HG02571 (cell line): ENCODE data around the gene SRGAP3.

ENCODE experiments used
- ATAC-seq: cut with Tn5 transposase; IDR thresholded peaks from one replicate; pipeline ENCODE4 v1.9.1; 2021; ENCODE audit warnings: mild to moderate bottlenecking, moderate library complexity; ENCODE audit not compliant: unreplicated experiment

Gene SRGAP3

GRCh38 chr3:9204253-9204992 is 45.0 kb downstream of the SRGAP3 start:
- ATAC-seq: no peak

GRCh38 chr3:9203317-9203716 is 46.1 kb downstream of the SRGAP3 start:
- no peak for ATAC-seq

GRCh38 chr3:9202546-9202945 is 46.9 kb downstream of the SRGAP3 start:
- no peak for ATAC-seq

- no peak for ATAC-seq
These were observed 47.5 kb downstream of the SRGAP3 start for GRCh38 chr3:9201955-9202354.

GRCh38 chr3:9201266-9201665 is 48.2 kb downstream of the SRGAP3 start:
- no peak for ATAC-seq

- no peak for ATAC-seq
These were observed 49.7 kb downstream of the SRGAP3 start for GRCh38 chr3:9199775-9200174.

GRCh38 chr3:9198899-9199335 is 50.5 kb downstream of the SRGAP3 start:
- ATAC-seq: no peak

- no peak for ATAC-seq
These were observed 51.2 kb downstream of the SRGAP3 start for GRCh38 chr3:9198261-9198660.

GRCh38 chr3:9196020-9196419 is 53.4 kb downstream of the SRGAP3 start:
- no peak for ATAC-seq

- no peak for ATAC-seq
These were observed 54.1 kb downstream of the SRGAP3 start for GRCh38 chr3:9195390-9195789.

- no peak for ATAC-seq
These were observed 54.8 kb downstream of the SRGAP3 start for GRCh38 chr3:9194509-9195184.

- ATAC-seq: no peak
These were observed 55.7 kb downstream of the SRGAP3 start for GRCh38 chr3:9193633-9194195.

GRCh38 chr3:9193211-9193610 is 56.2 kb downstream of the SRGAP3 start:
- no peak for ATAC-seq

GRCh38 chr3:9192248-9193025 is 57.0 kb downstream of the SRGAP3 start:
- no peak for ATAC-seq

- ATAC-seq: no peak
These were observed 59.2 kb downstream of the SRGAP3 start for GRCh38 chr3:9190276-9190675.

- no peak for ATAC-seq
These were observed 60.9 kb downstream of the SRGAP3 start for GRCh38 chr3:9188583-9188982.

- no peak for ATAC-seq
These were observed 63.7 kb downstream of the SRGAP3 start for GRCh38 chr3:9185701-9186100.

- no peak for ATAC-seq
These were observed 64.4 kb downstream of the SRGAP3 start for GRCh38 chr3:9185046-9185445.

GRCh38 chr3:9184461-9184835 is 65.0 kb downstream of the SRGAP3 start:
- no peak for ATAC-seq

- no peak for ATAC-seq
These were observed 65.5 kb downstream of the SRGAP3 start for GRCh38 chr3:9183811-9184460.

- no peak for ATAC-seq
These were observed 66.4 kb downstream of the SRGAP3 start for GRCh38 chr3:9183011-9183410.
